Breast epithelium (tissue), 4 donors: ENCODE measurements around the gene SPESP1. TPM values are rescaled to one million over a fixed set of nuclear protein-coding genes. Genes with fewer than 3 reads are reported as not detected.

ENCODE experiments used
- DNase-seq, 2 donors: peaks; one replicate each; pipeline ENCODE4 v3.0.0-alpha.2; 2019; ENCODE audit warnings: low spot score in 2 of 2
- H3K27ac ChIP-seq, 2 donors: fragments of 200-600 bp; sonication (generic) in 1 of 2; one replicate each; pipeline ENCODE4 v1.5.1; 2016 to 2019; ENCODE audit warnings: mild to moderate bottlenecking in 1 of 2
- H3K27me3 ChIP-seq, 2 donors: fragments of 200-600 bp; sonication (generic) in 1 of 2; one replicate each; pipeline versions ENCODE4 v1.5.1 to v1.6.0; 2017 to 2019; ENCODE audit warnings: control low read depth in 1 of 2, mild to moderate bottlenecking in 1 of 2
- H3K36me3 ChIP-seq: fragments of 200-600 bp; one replicate; pipeline ENCODE4 v1.5.1; 2019
- H3K4me1 ChIP-seq, 2 donors: fragments of 200-600 bp; sonication (generic); one replicate each; pipeline ENCODE4 v1.5.1; 2016 to 2019; ENCODE audit warnings: control low read depth in 1 of 2
- H3K4me3 ChIP-seq, 3 donors: fragments of 200-600 bp; sonication (generic); 1 replicate in 2 of 3; 2 replicates in 1 of 3; pipeline ENCODE4 v1.5.1; 2016 to 2019; ENCODE audit warnings: mild to moderate bottlenecking in 3 of 3, moderate library complexity in 2 of 3
- H3K9me3 ChIP-seq, 2 donors: fragments of 200-600 bp; sonication (generic) in 1 of 2; one replicate each; pipeline ENCODE4 v1.5.1; 2016 to 2019; ENCODE audit warnings: control low read depth in 1 of 2
- CTCF ChIP-seq, 3 donors: fragments of 450-650 bp; IDR thresholded peaks; one replicate each; pipeline ENCODE4 v1.5.1; 2016 to 2017; ENCODE audit warnings: antibody characterized with exemption in 3 of 3, mild to moderate bottlenecking in 3 of 3, moderate library complexity in 3 of 3
- POLR2A ChIP-seq: fragments of 450-650 bp; IDR thresholded peaks from one replicate; pipeline ENCODE4 v1.6.1; 2016; ENCODE audit warnings: antibody characterized with exemption, mild to moderate bottlenecking, moderate library complexity
- POLR2AphosphoS5 ChIP-seq, 3 donors: sonication (generic); formaldehyde crosslinking; IDR thresholded peaks; one replicate each; pipeline ENCODE4 v1.6.1; 2017; ENCODE audit warnings: antibody characterized with exemption in 3 of 3
- intact Hi-C: fragments of 100-400 bp; cut with DNase I; formaldehyde crosslinking; loops from one replicate; pipeline ENCODE4 v1.15.1; 2023; ENCODE audit warnings: low total_unique reads
- total RNA-seq, 3 donors: library from RNA; depleted of rRNA; stranded (reverse); fragments of >200 nt; gene quantifications; one replicate each; pipeline ENCODE4 v1.1.0, GENCODE V29; 2016

Gene SPESP1
- 1 to 10 TPM; 5.1 to 7.9 (median 6.1) TPM for total RNA-seq

GRCh38 chr15:68930268-68931022 is at the start of gene SPESP1:
Gene SPESP1 (plus strand): TSS chr15:68930525. CDS start chr15:68930654, 129 bp downstream.
- Histone ChIP-seq H3K27me3 (no peaks in the 10 kb centered on the region), H3K36me3 (no peaks in the 10 kb centered on the region), H3K9me3 (no peaks in the 10 kb centered on the region), H3K4me1 (no peaks in the 10 kb centered on the region), H3K4me3 (peak within 1 kb of the TSS; percentile 44 to 63 (median 58)), H3K27ac (no peak within 1 kb of the TSS)
- DNase-seq: peak in 1 of 2 donors; percentile 44
- TF ChIP-seq POLR2AphosphoS5 (IDR thresholded peaks at IDR 0.05) (peak in 1 of 3 donors; percentile 28), CTCF (IDR thresholded peaks at IDR 0.05) (no peak)
- intact Hi-C loops: no loop called here

GRCh38 chr15:68885070-68885469 is 45.3 kb upstream of the SPESP1 start:
- intact Hi-C loops: no loop called here
- no peaks in the 10 kb centered on the region for H3K9me3 ChIP-seq
- no peaks in the 10 kb centered on the region for H3K36me3 ChIP-seq
- H3K27me3 ChIP-seq: no peaks in the 10 kb centered on the region
- no peak for TF ChIP-seq POLR2AphosphoS5 (IDR thresholded peaks at IDR 0.05)
- H3K27ac ChIP-seq: no peak overlapping the region
- no peak overlapping the region for H3K4me3 ChIP-seq
- DNase-seq: no peak
- H3K4me1 ChIP-seq: no peaks in the 10 kb centered on the region

- no peak for DNase-seq
- H3K27me3 ChIP-seq: no peaks in the 10 kb centered on the region
- intact Hi-C loops: no loop called here
- no peaks in the 10 kb centered on the region for H3K9me3 ChIP-seq
- no peak overlapping the region for H3K27ac ChIP-seq
- H3K4me3 ChIP-seq: no peak overlapping the region
- no peaks in the 10 kb centered on the region for H3K36me3 ChIP-seq
- H3K4me1 ChIP-seq: no peaks in the 10 kb centered on the region
- TF ChIP-seq CTCF (IDR thresholded peaks at IDR 0.05): no peak
Measured at GRCh38 chr15:68887120-68887519, 43.2 kb upstream of the SPESP1 start.

- TF ChIP-seq POLR2AphosphoS5 (IDR thresholded peaks at IDR 0.05): no peak
- no peak for TF ChIP-seq CTCF (IDR thresholded peaks at IDR 0.05)
- no peak for TF ChIP-seq POLR2A
- Histone ChIP-seq H3K4me1 (no peaks in the 10 kb centered on the region), H3K36me3 (no peaks in the 10 kb centered on the region), H3K4me3 (no peak overlapping the region), H3K27me3 (no peaks in the 10 kb centered on the region), H3K9me3 (no peaks in the 10 kb centered on the region), H3K27ac (no peak overlapping the region)
- intact Hi-C loops: no loop called here
- DNase-seq: no peak
Measured at GRCh38 chr15:68887819-68888218, 42.5 kb upstream of the SPESP1 start.

- Histone ChIP-seq H3K36me3 (no peaks in the 10 kb centered on the region), H3K4me1 (no peaks in the 10 kb centered on the region), H3K9me3 (no peaks in the 10 kb centered on the region), H3K27me3 (no peaks in the 10 kb centered on the region), H3K4me3 (no peak overlapping the region), H3K27ac (no peak overlapping the region)
- intact Hi-C loops: no loop called here
- DNase-seq: no peak
- TF ChIP-seq CTCF (IDR thresholded peaks at IDR 0.05): no peak
- no peak for TF ChIP-seq POLR2A
- TF ChIP-seq POLR2AphosphoS5 (IDR thresholded peaks at IDR 0.05): no peak
Measured at GRCh38 chr15:68888419-68888818, 41.9 kb upstream of the SPESP1 start.
